ENCODE results near the gene RUSF1. TPM values are rescaled to one million over a fixed set of nuclear protein-coding genes. Genes with fewer than 3 reads are reported as not detected.
"Not testable (repeated sequence)": the region's sequence is repeated elsewhere in the genome, so short reads cannot be mapped to it uniquely, and the experiment has no call there.

The RUSF1 gene
- total RNA-seq, 8 experiments from 2014 or later = 36.8 to 82.0 (median 56.6) TPM

DNA sequence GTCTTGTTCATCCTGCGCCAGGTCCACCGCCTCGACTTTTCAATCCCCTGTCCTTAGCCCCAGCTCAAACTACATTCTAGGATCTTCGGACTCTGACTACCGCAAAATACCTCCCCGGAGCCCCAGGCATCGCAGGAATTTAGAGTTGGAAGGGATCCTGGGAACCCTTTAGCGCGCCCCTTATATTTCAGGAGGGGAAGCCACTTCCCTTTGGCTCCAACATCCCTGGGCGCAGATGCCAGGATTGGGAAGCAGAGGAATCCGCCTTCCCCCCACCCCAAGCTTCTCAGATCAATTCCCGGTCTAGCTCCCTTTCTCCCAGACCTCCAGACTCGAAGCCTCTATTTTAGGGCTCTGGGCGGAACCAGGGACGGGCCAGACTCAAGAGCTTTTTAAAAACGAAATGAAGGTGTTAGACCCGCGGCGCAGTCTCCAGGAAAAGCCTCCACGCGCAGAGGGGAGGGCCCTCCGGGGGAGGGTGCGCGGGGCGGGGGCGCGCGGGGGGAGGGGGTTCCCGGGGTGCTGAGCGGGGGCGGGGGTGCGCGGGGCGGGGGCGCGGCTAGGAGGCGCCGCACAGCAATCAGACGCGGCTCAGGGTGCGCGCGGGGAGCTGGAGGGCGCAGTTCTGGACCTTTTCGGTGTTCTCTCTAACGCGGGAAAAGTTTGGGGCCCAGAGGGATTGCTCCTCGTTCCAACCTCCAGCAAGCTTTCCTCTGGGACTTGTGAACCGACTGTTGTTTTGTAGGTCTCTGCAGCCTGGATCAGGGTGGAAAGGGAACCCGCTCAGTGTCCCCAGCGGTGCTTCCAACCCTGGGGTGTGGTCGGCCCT, 21.1 kb upstream of the RUSF1 start:
- Histone ChIP-seq H3K4me1 (replicated peaks in 1 of 2) (peaks cover 0 to 7% of the 10 kb centered on the region in 2 donors), H3K4me3 (peak overlapping the region in 3 of 5 donors; percentile 18 to 23 (median 19)), H3K27ac (no peak overlapping the region)
- WGBS, 10 experiments = 5 to 26% (median 13%) methylated on average over 2 to 13 of the region's 52 CpGs; no CpG with 5 or more reads in 3 of the 10 experiments
- ATAC-seq (replicated peaks in 6 of 8) = peak in 7 of 8 experiments; percentile 23 to 77 (median 59)
- in situ Hi-C loops (cut with MboI; ENCODE audit: low pct_unique_long_range_greater_than_20kb in 2 of 9, low sequenced_read_pairs in 9 of 9, unreplicated experiment in 9 of 9) = loop anchor here in 1 of 9 experiments (25.0 kb wide), 1 partner anchor 158 kb away; no protein-coding TSS in a partner anchor

DNA sequence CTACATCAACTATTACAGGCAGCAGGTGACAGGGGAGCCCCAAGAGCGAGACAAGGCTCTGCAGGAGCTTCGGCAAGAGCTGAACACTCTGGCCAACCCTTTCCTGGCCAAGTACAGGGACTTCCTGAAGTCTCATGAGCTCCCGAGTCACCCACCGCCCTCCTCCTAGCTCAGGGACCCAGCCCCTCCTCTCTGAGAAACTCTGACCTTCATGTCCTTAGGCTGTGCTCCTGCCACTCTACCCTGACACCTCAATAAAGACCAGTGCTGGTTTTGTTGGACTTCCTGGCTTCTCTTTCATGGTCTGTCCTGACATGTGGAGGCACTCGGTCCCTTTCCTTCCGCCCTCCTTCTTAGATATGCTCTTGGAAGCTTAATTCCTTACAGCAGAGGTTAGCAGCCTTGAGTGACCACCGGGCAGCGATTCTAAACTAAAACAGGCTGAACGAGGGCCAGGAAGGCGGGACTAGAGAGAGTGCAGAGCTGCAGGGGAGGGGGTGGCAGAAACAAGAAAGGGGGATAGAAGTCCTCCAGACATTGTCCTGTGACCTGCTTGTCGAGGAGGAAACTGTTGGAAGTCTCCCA, 20.4 kb upstream of the RUSF1 start:
- Histone ChIP-seq H3K27ac (no peak overlapping the region), H3K4me1 (replicated peaks in 1 of 2) (peaks cover 0 to 7% of the 10 kb centered on the region in 2 donors), H3K4me3 (no peak overlapping the region)
- in situ Hi-C loops (cut with MboI; ENCODE audit: low pct_unique_long_range_greater_than_20kb in 2 of 9, low sequenced_read_pairs in 9 of 9, unreplicated experiment in 9 of 9) = loop anchor here in 1 of 9 experiments (25.0 kb wide), 1 partner anchor 159 kb away; no protein-coding TSS in a partner anchor
- ATAC-seq (replicated peaks in 6 of 8) = peak in 2 of 8 experiments; percentile 18 to 20
- 31 to 100% (median 54%) methylated on average over 1 to 9 of the region's 11 CpGs; no CpG with 5 or more reads in 3 of the 10 experiments for WGBS, 10 experiments

- ATAC-seq (replicated peaks in 6 of 8) = no peak
- in situ Hi-C loops (cut with MboI; ENCODE audit: low pct_unique_long_range_greater_than_20kb in 2 of 9, low sequenced_read_pairs in 9 of 9, unreplicated experiment in 9 of 9) = loop anchor here in 1 of 9 experiments (25.0 kb wide), 1 partner anchor 159 kb away; no protein-coding TSS in a partner anchor
- Histone ChIP-seq H3K27ac (no peak within 1 kb of the TSS), H3K4me3 (no peak within 1 kb of the TSS), H3K4me1 (replicated peaks in 1 of 2) (peaks cover 0 to 7% of the 10 kb centered on the region in 2 donors)
- 8 to 69% (median 56%) methylated on average over 2 to 6 of the region's 6 CpGs; no CpG with 5 or more reads in 2 of the 10 experiments for WGBS, 10 experiments
These were observed 19.6 kb upstream of the RUSF1 start, which contains the start of gene AHSP for GRCh38 chr16:31527734-31528274. Gene AHSP, plus strand, starts transcription at chr16:31527900. Its CDS starts 240 bp downstream, at chr16:31528140.

DNA sequence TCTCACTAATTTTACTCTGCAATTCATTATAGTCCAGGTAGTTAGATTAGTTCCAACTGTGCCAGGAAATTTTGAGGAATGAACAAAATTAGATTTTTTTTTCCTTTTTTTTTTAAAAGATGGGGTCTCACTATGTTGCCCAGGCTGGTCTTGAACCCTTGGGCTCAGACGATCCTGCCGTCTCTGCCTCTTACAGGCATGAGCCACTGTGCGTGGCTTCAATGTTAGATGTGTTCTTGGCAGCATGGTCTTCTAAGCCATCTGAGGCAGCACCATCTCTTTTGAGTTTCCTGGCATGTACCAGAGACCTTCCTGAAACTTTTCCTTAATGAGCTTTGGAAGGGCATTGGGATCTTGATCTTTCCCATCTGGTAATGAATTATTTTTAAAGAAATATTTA, 16.9 kb upstream of the RUSF1 start:
- no peak for ATAC-seq (replicated peaks in 6 of 8)
- in situ Hi-C loops (cut with MboI; ENCODE audit: low pct_unique_long_range_greater_than_20kb in 2 of 9, low sequenced_read_pairs in 9 of 9, unreplicated experiment in 9 of 9) = loop anchor here in 1 of 9 experiments (25.0 kb wide), 1 partner anchor 162 kb away; no protein-coding TSS in a partner anchor
- Histone ChIP-seq H3K27ac (no peak overlapping the region), H3K4me3 (no peak overlapping the region), H3K4me1 (replicated peaks in 1 of 2) (peaks cover 6 to 12% of the 10 kb centered on the region in 2 donors)
- WGBS, 10 experiments = 36 to 100% (median 71%) methylated on average over 1 to 3 of the region's 3 CpGs; no CpG with 5 or more reads in 4 of the 10 experiments

DNA sequence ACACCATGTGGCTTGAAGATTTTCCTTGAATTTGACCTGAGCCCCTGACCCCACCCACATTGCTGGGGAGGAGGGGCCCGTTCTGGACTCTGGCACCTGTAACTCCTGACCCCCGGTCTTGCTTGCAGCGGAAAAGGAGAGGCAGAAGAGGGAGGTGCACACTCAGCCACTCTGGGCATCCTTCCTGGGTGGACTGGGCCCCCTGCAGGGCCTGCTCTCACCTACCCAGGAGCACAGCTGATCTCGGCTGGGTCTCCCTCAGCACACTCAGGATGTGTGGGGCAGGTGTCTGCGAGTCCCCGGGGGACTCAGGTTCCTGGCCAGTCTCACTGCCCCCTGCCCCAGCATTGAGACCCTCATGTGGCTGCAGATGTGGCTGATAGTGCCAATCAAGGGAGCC, 15.6 kb upstream of the RUSF1 start:
- no CpG with 5 or more reads among the region's 6 CpGs for WGBS, 10 experiments
- not testable (repeated sequence) for H3K27ac ChIP-seq; ATAC-seq (replicated peaks in 6 of 8); H3K4me3 ChIP-seq
- peaks cover 11 to 12% of the 10 kb centered on the region in 2 donors for H3K4me1 ChIP-seq (replicated peaks in 1 of 2)
- in situ Hi-C loops (cut with MboI; ENCODE audit: low pct_unique_long_range_greater_than_20kb in 2 of 9, low sequenced_read_pairs in 9 of 9, unreplicated experiment in 9 of 9) = loop anchor here in 2 of 9 experiments (25.0 kb wide), 1 partner anchor 164 kb away; no protein-coding TSS in a partner anchor

DNA sequence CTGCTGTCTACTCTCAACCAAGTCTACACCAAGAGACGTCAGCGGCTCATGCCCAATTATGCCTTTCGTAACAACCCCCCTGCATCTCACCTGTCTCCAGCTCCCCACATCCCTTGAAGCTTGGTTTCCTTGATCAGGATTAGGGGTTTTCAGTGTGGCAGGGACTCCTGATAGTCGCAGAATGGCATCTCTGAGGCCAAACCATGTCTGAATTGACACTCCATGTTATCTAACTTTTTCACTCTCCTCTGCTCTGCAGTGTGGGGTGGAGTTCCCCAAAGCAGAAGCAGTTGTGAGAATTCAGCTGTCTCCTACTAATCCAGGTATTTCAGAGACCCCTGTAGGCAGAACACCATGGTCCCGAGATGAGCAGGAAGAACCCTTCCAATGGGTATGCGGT, 13.9 kb upstream of the RUSF1 start:
- 0 to 100% (median 92%) methylated on average over 1 to 5 of the region's 6 CpGs; no CpG with 5 or more reads in 3 of the 10 experiments for WGBS, 10 experiments

GRCh38 chr16:31521368-31521767, 13.2 kb upstream of the RUSF1 start:
- WGBS, 10 experiments = 50 to 100% (median 78%) methylated on average over 1 to 3 of the region's 3 CpGs; no CpG with 5 or more reads in 2 of the 10 experiments
- no peak for ATAC-seq (replicated peaks in 6 of 8)

More for the DNA sequence above, 13.9 kb upstream of the RUSF1 start:
- no peak overlapping the region for H3K4me3 ChIP-seq
- peaks cover 11 to 13% of the 10 kb centered on the region in 2 donors for H3K4me1 ChIP-seq (replicated peaks in 1 of 2)
- in situ Hi-C loops (cut with MboI; ENCODE audit: low pct_unique_long_range_greater_than_20kb in 2 of 9, low sequenced_read_pairs in 9 of 9, unreplicated experiment in 9 of 9) = loop anchor here in 2 of 9 experiments (25.0 kb wide), 1 partner anchor 165 kb away; no protein-coding TSS in a partner anchor
- ATAC-seq (replicated peaks in 6 of 8) = no peak
- no peak overlapping the region for H3K27ac ChIP-seq

DNA sequence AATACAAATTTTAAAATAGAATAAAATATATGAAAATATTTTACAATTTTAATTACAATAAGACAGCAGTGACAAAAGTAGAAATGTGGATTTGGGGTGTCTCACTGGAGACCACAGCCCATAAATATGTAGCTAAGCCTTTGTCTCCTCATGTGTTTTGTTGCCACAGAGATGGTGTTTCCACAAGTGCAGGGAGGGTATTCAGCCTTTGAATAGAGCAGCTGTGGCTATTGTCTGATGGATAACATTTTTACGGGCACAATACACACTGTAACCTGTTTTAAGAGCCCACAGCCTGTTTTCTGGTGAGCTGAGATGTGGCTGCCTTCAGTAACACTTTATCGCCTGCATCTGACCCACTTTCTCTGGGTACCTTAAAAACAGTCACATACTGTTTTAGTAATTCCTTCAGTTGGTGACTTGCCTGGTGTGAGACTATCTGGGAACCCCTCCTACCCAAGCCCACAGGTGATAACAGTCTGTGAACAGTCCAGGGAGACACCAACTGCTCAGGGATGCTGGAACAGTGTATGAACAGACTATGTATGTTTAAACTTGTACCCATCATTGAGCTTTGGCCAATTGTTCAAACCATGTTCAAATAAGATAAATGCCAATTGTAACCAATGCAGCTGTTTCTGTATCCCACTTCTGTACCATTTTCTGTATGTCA, 11.7 kb upstream of the RUSF1 start:
- ATAC-seq (replicated peaks in 6 of 8) = peak in 5 of 8 experiments; percentile 94 to 99 (median 98)
- no peak overlapping the region for H3K4me3 ChIP-seq
- in situ Hi-C loops (cut with MboI; ENCODE audit: low pct_unique_long_range_greater_than_20kb in 2 of 9, low sequenced_read_pairs in 9 of 9, unreplicated experiment in 9 of 9) = loop anchor here in 2 of 9 experiments (25.0 kb wide), 1 partner anchor 167 kb away; no protein-coding TSS in a partner anchor
- peak overlapping the region; percentile 78 to 79 for H3K27ac ChIP-seq
- WGBS, 10 experiments = 0 to 19% (median 14%) methylated on average over 1 to 2 of the region's 2 CpGs; no CpG with 5 or more reads in 4 of the 10 experiments
- H3K4me1 ChIP-seq (replicated peaks in 1 of 2) = peaks cover 11 to 16% of the 10 kb centered on the region in 2 donors

More at GRCh38 chr16:31521368-31521767, 13.2 kb upstream of the RUSF1 start:
- Histone ChIP-seq H3K4me3 (no peak overlapping the region), H3K27ac (no peak overlapping the region), H3K4me1 (replicated peaks in 1 of 2) (peaks cover 11 to 16% of the 10 kb centered on the region in 2 donors)
- in situ Hi-C loops (cut with MboI; ENCODE audit: low pct_unique_long_range_greater_than_20kb in 2 of 9, low sequenced_read_pairs in 9 of 9, unreplicated experiment in 9 of 9) = loop anchor here in 2 of 9 experiments (25.0 kb wide), 1 partner anchor 166 kb away; no protein-coding TSS in a partner anchor

GRCh38 chr16:31517800-31518402, 9.7 kb upstream of the RUSF1 start:
- Histone ChIP-seq H3K27ac (no peak overlapping the region), H3K4me3 (no peak overlapping the region), H3K4me1 (replicated peaks in 1 of 2) (peaks cover 11 to 16% of the 10 kb centered on the region in 2 donors)
- in situ Hi-C loops (cut with MboI; ENCODE audit: low pct_unique_long_range_greater_than_20kb in 2 of 9, low sequenced_read_pairs in 9 of 9, unreplicated experiment in 9 of 9) = loop anchor here in 2 of 9 experiments (25.0 kb wide), 1 partner anchor 169 kb away; no protein-coding TSS in a partner anchor
- peak in 3 of 8 experiments; percentile 65 to 89 (median 77) for ATAC-seq (replicated peaks in 6 of 8)
- 10 to 100% (median 68%) methylated on average over 1 to 4 of the region's 4 CpGs for WGBS, 10 experiments

- H3K4me1 ChIP-seq (replicated peaks in 1 of 2) = peaks cover 7 to 11% of the 10 kb centered on the region in 2 donors
- in situ Hi-C loops (cut with MboI; ENCODE audit: low pct_unique_long_range_greater_than_20kb in 2 of 9, low sequenced_read_pairs in 9 of 9, unreplicated experiment in 9 of 9) = loop anchor here in 2 of 9 experiments (25.0 kb wide), 1 partner anchor 173 kb away; no protein-coding TSS in a partner anchor
- no peak for ATAC-seq (replicated peaks in 6 of 8)
- H3K4me3 ChIP-seq = no peak overlapping the region
- H3K27ac ChIP-seq = no peak overlapping the region
These were observed 5.7 kb upstream of the RUSF1 start for GRCh38 chr16:31513884-31514283.

DNA sequence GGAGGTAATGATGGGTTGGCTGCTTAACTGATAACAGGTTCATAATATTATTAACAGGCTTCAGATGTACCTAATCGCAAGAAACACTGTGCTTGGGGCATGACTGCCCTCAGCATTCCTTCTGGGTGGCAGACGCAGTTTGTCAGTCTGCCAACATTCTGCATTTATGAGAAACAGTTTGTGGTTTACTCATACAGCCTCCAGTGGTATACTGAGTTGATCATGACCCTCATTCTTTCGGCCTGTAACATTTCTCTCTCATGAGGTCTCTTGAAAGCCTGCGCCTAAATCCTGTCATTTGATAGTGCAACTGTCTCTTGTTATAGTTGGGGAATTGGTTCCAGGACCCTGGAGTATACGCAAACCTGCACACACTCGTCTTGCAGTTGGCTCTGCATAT, 4.9 kb upstream of the RUSF1 start:
- in situ Hi-C loops (cut with MboI; ENCODE audit: low pct_unique_long_range_greater_than_20kb in 2 of 9, low sequenced_read_pairs in 9 of 9, unreplicated experiment in 9 of 9) = loop anchor here in 2 of 9 experiments (25.0 kb wide), 1 partner anchor 174 kb away; no protein-coding TSS in a partner anchor
- 14 to 100% (median 60%) methylated on average over 1 to 4 of the region's 6 CpGs; no CpG with 5 or more reads in 1 of the 10 experiments for WGBS, 10 experiments
- no peak overlapping the region for H3K27ac ChIP-seq
- no peak overlapping the region for H3K4me3 ChIP-seq
- ATAC-seq (replicated peaks in 6 of 8) = no peak
- peaks cover 7 to 11% of the 10 kb centered on the region in 2 donors for H3K4me1 ChIP-seq (replicated peaks in 1 of 2)
